ES-I3 (cell line): ENCODE results near the gene NCKAP5.

Experiments used
- H3K36me3 ChIP-seq: 2 replicates; pipeline ENCODE4 v1.6.1; 2013; ENCODE audit warnings: mild to moderate bottlenecking, low read length, control low read depth, moderate library complexity; ENCODE audit not compliant: insufficient read depth
- H3K4me1 ChIP-seq: 2 replicates; pipeline ENCODE4 v1.6.1; 2013; ENCODE audit warnings: mild to moderate bottlenecking, control low read depth, low read length; ENCODE audit not compliant: insufficient read depth
- H3K9ac ChIP-seq: 2 replicates; pipeline ENCODE4 v1.6.1; 2013; ENCODE audit warnings: low read depth, mild to moderate bottlenecking, low read length, moderate library complexity
- H3K9me3 ChIP-seq: 2 replicates; pipeline ENCODE4 v1.6.1; 2013; ENCODE audit warnings: mild to moderate bottlenecking, low read length, moderate library complexity; ENCODE audit not compliant: control insufficient read depth, insufficient read depth

Gene NCKAP5

DNA sequence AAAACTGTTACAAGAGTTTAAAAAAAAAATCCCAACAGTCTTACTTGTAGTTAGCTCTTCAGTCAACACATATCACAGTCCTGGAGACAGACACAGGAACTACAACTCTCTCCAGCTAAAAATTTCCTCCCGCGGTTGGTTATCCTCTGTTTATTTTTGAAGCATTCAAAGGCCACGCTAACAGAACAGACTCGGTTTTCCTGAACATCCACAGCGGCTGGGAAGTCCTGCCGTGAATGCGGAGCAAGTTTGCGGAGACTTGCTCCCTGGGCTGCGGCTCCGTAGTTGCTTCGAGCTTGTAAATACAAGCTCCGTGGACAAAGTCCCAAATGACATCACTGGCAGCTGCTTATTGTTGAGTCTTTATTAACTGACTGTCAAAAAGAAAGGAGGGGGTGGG lies at the start of gene NCKAP5:
Gene NCKAP5 (minus strand): TSS at position 292 of the 400 bp plus-strand sequence. CDS start 50,937 bp downstream, outside the sequence.
- H3K4me1 ChIP-seq = peaks cover 43% of the 10 kb centered on the region
- H3K9me3 ChIP-seq = no peaks in the 10 kb centered on the region
- no peak within 1 kb of the TSS for H3K9ac ChIP-seq
- no peaks in the 10 kb centered on the region for H3K36me3 ChIP-seq

DNA sequence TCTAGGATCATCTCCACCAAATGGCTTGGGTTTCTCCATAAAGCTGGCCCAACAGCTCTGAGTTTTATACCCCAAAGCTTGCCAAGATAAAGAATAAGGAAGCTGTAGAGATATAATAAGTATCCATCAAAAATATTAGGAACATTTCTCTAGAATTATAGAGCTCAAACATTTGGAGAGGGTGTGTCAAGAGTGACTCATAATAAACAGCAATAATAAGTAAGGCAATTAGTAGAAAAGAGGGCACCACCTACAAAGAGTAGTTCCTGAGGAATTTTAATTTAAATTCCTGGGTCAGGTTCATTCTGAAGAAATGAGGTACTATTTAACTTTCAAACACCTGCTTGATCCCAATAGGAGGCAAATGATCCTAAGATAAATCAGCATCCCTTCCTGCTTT lies 41.4 kb upstream of the NCKAP5 start:
- Histone ChIP-seq H3K36me3 (no peaks in the 10 kb centered on the region), H3K9me3 (no peaks in the 10 kb centered on the region), H3K9ac (no peak overlapping the region), H3K4me1 (no peaks in the 10 kb centered on the region)

DNA sequence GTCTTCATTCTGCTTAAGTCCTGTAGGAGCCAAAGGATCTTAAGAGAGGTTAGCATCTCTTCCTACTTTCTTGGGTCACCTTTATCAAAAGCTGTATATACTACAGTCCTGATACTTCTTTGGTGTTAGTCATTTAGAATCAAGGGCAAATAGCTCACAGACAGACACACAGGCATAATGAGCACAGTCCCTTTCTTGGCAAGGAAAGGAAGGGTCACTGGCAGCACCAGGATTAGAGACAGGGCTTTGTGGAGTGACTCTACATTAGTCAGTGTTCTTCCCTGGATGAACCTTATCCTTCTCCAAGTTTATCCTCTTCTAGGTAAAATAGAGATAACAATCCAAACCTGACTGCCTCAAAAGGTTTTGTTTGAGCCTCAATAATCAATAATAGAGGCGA lies 40.0 kb upstream of the NCKAP5 start:
- H3K4me1 ChIP-seq = no peaks in the 10 kb centered on the region

DNA sequence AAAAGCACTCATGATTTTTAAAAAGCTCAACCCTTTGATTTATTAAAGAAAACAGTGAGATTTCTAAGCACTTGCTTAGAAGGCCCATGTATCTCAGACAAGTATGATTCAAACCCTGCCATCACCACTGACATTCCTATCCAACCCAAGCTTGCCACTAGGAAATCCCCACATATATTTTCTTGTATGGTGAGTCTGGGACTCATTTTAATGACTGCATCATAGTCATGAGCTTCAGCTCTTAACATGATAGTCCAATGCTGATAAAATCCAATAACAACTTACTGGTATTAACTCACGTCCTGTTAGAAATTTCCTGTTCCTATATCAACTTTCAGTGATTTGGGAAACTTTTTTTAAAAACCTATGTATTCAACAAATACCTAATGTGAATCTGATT lies 39.4 kb upstream of the NCKAP5 start:
- Histone ChIP-seq H3K9me3 (no peaks in the 10 kb centered on the region), H3K9ac (no peak overlapping the region), H3K36me3 (no peaks in the 10 kb centered on the region), H3K4me1 (no peaks in the 10 kb centered on the region)

More for the DNA sequence above, 40.0 kb upstream of the NCKAP5 start:
- no peak overlapping the region for H3K9ac ChIP-seq
- H3K9me3 ChIP-seq = no peaks in the 10 kb centered on the region
- H3K36me3 ChIP-seq = no peaks in the 10 kb centered on the region

DNA sequence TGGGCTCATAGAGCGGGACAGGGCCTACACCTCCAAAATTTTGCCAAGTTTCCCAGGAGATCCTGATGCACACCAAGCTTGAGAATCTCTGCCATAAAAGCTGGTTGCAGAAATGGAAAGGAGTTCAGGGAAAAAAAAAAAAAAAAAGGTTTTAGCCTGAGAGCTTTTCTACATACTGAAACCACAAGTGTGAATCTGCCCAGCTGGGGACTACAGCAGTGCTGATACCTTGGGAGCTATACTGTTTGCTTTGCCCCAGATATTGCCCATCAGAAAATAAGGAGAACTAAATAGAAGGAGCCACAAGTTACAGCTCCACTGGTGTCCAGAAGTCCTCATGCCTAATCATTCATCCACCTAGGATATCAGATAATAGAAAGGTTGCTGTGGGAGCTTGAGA lies 38.4 kb upstream of the NCKAP5 start:
- no peaks in the 10 kb centered on the region for H3K36me3 ChIP-seq
- no peak overlapping the region for H3K9ac ChIP-seq
- H3K9me3 ChIP-seq = no peaks in the 10 kb centered on the region
- H3K4me1 ChIP-seq = no peaks in the 10 kb centered on the region

DNA sequence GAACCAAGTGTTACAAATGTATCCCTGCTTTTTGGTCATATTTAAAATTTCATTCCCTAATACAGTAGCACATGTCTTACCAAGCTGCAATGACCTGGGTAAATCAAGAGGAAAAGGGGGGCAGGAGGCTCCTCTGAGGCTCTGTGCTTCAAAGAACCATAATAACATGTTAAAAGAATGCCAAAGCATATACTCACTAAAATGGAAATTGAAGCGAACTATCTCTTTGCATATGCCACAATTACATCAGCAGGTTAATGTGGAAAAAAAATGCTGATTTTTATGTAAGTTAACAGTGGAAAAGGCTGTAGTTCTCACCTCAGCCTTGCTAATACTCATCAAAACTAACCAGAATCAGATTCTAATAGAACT lies 37.5 kb upstream of the NCKAP5 start:
- Histone ChIP-seq H3K4me1 (no peaks in the 10 kb centered on the region), H3K36me3 (no peaks in the 10 kb centered on the region), H3K9ac (no peak overlapping the region), H3K9me3 (no peaks in the 10 kb centered on the region)

DNA sequence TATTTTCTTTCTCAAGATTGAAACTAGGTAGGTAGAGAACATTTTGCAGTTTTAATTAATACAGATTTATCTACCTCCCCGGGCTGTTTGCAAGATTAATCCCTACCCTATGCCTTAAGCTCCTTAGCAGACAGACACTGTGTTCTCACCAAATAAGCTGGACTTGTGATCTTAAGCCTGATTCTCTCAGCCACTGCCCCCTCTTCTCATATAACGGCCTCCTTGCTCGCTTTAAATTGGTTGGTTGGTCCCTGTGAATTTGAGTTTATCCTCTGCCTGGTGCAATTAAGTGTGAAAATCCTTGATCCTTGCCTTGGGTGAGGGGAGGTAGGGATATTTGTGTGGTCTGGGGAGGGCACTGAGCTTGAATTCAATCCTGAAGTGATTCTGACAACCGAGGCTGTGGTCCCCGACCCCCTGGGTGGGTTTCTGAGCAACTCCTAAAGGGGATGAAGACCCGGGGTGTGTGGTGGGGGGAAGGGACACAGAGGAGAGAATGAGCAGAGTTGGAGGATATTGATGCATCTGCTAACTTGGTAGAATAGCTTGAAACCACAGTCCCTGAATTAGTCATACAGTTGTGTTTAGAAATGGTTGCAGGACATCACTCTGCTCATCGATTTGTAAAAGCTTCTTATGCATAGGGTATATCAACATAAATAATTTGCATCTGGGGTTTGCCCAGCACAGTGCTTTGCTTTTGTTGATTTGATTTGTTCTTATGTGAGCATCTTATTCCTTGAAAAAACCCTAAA lies 36.9 kb upstream of the NCKAP5 start:
- no peaks in the 10 kb centered on the region for H3K9me3 ChIP-seq
- H3K4me1 ChIP-seq = no peaks in the 10 kb centered on the region
- H3K36me3 ChIP-seq = no peaks in the 10 kb centered on the region
- no peak overlapping the region for H3K9ac ChIP-seq

DNA sequence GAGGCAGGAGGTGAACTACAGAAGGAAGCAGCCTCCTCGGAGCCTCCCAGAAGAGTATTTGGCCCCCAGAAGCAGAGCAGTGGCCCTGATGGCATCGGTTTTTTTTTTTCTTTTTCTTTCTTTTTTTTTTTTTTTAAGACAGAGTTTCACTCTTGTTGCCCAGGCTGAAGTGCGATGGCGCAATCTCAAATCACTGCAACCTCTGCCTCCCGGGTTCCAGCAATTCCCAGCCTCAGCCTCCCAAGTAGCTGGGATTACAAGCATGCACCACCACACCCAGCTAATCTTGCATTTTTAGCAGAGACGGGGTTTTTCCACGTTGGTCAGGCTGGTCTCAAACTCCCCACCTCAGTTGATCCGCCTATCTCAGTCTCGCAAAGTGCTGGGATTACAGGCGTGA lies 34.8 kb upstream of the NCKAP5 start:
- Histone ChIP-seq H3K4me1 (no peaks in the 10 kb centered on the region), H3K9ac (no peak overlapping the region), H3K36me3 (no peaks in the 10 kb centered on the region), H3K9me3 (no peaks in the 10 kb centered on the region)

DNA sequence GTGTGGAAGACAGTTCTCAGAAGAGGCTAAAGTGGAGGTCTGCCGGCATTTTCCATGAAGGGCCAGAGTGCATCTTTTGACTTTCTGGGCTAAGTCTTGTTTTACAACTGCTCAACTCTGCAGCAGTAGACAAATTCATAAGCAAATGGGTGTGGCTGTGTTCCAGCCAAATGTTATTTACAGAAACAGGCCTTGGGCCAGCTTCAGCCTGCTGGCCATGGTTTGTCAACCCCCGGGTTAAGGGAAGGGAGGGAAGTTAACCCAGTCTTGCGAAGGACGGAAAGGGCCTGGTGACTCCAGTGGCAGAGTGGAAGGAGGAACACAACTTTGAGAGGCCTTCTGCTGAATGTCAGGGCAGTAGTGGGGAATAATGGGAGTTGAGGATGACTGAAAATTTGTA lies 34.3 kb upstream of the NCKAP5 start:
- Histone ChIP-seq H3K9me3 (no peaks in the 10 kb centered on the region), H3K4me1 (no peaks in the 10 kb centered on the region), H3K36me3 (no peaks in the 10 kb centered on the region), H3K9ac (no peak overlapping the region)

DNA sequence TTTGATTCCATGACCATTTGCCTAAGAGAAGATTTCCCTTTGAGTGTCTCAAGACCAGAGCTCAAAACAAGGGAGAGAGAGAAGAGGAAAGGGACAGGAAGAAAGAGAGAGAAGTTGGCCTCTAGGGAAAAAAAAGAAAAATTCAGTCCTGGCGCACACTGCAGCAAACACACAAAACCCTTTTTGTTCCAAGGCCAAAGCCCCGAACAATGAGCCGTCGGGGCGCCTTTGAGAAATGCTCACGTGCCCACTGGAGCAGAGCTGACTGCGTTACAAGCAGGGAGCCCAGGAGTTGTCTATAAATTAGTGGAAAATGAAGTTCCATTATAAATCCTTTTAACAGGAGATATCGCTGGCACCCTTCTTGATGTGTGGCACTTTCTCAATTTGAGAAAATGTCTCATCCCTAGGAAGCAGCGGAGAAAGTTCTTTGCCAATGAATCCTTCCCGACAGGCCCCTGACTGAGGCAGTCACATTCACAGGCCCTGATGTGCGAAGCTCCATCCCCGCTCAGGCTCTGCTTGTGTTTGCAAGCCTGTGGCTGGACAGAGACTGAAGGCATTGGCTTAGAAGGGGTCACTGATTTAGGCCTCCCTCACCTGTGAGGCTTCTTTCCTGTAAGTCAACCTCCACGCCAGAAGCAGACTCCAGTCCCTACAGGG lies 32.1 kb upstream of the NCKAP5 start:
- 0 out of 2 replicates have a peak, but pooled peaks cover 6% of the 10 kb centered on the region for H3K4me1 ChIP-seq
- no peaks in the 10 kb centered on the region for H3K9me3 ChIP-seq
- no peaks in the 10 kb centered on the region for H3K36me3 ChIP-seq
- H3K9ac ChIP-seq = no peak overlapping the region

DNA sequence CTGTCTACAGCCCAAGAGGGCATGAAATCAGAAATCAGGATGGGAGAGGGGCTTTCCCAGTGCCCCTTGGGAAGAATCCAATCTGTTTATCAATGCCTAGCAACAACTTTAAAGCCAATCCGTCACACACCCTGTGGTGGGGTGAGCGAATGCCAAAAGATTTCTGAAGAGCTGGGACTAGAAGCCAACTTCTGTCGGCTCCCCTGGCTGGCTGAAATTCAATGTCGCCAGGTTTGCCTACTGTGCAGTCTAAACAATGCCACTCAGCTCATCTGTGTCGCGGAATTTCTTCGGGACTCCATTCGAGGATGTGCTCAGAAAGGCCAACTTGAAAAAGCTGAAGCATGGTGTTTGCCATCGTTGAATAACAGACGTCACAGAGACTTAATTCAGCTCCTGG lies 31.5 kb upstream of the NCKAP5 start:
- no peak overlapping the region for H3K9ac ChIP-seq
- 0 out of 2 replicates have a peak, but pooled peaks cover 6% of the 10 kb centered on the region for H3K4me1 ChIP-seq
- H3K9me3 ChIP-seq = no peaks in the 10 kb centered on the region
- H3K36me3 ChIP-seq = no peaks in the 10 kb centered on the region

DNA sequence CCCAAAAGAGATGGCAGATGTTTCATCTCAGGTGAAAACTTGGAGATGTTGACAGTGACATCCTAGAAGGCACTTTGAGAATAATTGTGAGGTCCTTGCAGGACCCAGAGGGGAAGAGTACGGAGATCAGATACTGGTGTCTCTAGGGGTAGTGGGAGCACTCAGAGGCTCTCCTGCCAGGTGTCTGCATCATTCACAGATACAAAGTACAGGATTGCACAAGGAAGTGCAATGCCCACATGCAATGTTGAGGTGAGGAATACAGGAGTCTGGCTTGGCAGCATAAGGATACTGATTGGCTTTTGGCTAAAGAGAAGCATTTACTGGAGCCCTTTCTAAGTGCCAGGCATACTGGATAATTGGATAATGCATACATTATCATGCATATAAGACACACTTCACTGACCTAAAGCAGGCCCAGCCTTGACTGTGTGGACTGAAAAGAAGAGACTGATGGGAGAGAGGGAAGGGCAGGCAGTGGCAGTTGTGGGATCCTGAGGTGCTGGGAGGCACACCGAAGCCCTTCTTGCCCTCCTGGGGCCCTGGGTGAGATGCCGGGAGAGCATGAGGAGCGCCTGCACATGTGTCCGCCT lies 31.0 kb upstream of the NCKAP5 start:
- Histone ChIP-seq H3K4me1 (0 out of 2 replicates have a peak, but pooled peaks cover 6% of the 10 kb centered on the region), H3K9ac (no peak overlapping the region), H3K9me3 (no peaks in the 10 kb centered on the region), H3K36me3 (no peaks in the 10 kb centered on the region)

DNA sequence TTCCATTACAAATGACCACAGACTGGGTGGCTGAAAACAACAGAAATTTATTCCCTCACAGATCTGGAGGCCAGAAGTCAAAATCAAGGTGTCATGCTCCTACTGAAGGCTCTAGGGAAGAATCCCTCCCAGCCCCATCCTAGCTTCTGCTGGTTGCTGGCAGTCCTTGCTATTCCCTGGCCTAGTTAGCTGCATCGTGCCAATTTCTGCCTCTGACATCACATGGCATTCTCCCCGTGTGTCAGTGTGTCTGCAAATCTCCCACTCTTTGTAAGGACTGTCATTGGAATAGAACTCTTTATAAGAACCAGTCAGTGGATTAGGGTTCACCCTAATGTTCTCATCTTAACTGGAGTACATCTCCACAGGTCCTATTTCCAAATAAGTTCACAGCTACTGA lies 30.5 kb upstream of the NCKAP5 start:
- Histone ChIP-seq H3K36me3 (no peaks in the 10 kb centered on the region), H3K9ac (no peak overlapping the region), H3K9me3 (no peaks in the 10 kb centered on the region), H3K4me1 (0 out of 2 replicates have a peak, but pooled peaks cover 6% of the 10 kb centered on the region)

DNA sequence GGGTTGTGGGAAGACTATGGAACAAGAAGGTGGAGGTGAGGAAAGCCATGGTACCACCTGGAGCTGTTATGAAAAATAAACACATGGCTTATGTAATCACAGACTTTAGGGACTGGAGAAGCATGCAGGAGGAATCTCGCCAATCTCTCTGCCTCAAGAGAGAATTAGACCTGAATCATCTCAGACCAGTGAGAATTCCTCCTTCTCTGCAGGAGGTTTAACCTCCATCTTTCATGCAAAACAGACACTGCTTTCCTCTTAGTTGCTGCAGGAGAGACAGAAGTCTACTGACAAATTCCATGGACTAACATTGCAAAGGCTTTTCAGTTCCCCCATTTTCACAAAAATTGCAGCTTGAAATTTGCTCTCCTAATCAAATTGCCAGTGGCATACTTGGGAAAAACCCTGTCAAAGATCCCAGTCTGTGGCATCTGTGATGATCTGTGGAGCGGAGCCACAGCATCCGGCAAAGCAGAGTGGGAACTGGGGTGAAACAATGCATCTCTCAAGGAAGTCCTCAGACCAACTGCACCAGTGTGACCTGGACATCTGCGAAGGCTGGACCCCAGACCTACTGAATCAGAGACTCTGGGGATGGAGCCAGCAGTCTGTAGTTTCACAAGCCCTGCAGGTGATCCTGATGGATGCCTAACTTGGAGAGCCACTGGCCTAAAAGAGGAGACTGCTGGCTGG lies 28.6 kb upstream of the NCKAP5 start:
- Histone ChIP-seq H3K9me3 (no peaks in the 10 kb centered on the region), H3K36me3 (no peaks in the 10 kb centered on the region), H3K4me1 (0 out of 2 replicates have a peak, but pooled peaks cover 6% of the 10 kb centered on the region), H3K9ac (no peak overlapping the region)
